Liver (tissue), 3 donors: ENCODE measurements around the gene MLLT10.

Source experiments
- EGR1 ChIP-seq, 2 donors: IDR thresholded peaks; 2 replicates each; pipeline ENCODE4 v1.6.1; 2016 to 2018; ENCODE audit warnings: antibody characterized with exemption in 2 of 2, low read depth in 2 of 2
- FOXA1 ChIP-seq: IDR thresholded peaks from 2 replicates; pipeline ENCODE4 v1.6.1; 2016; ENCODE audit warnings: antibody characterized with exemption
- GABPA ChIP-seq, 2 donors: IDR thresholded peaks in 1 of 2; conservative IDR thresholded peaks in 1 of 2; 2 replicates each; pipeline ENCODE4 v1.6.1; 2016; ENCODE audit warnings: antibody characterized with exemption in 2 of 2, mild to moderate bottlenecking in 1 of 2, moderate library complexity in 1 of 2
- JUND ChIP-seq, 2 donors: IDR thresholded peaks; 2 replicates each; pipeline ENCODE4 v1.6.1; 2016; ENCODE audit warnings: antibody characterized with exemption in 2 of 2
- NR2F2 ChIP-seq: IDR thresholded peaks from 2 replicates; pipeline ENCODE4 v1.6.1; 2016; ENCODE audit warnings: antibody characterized with exemption
- RAD21 ChIP-seq, 2 donors: IDR thresholded peaks; 2 replicates each; pipeline ENCODE4 v1.6.1; 2016; ENCODE audit warnings: antibody characterized with exemption in 2 of 2, mild to moderate bottlenecking in 2 of 2
- TF ChIP-seq, protein P1 (sequence below): fragments of 150-350 bp; IDR thresholded peaks from 2 replicates; pipeline ENCODE4 v1.5.1; 2017; ENCODE audit warnings: improper control_type of control experiment, low read depth, low read length; ENCODE audit not compliant: missing input control
- TF ChIP-seq, protein P2 (sequence below): IDR thresholded peaks from 2 replicates; pipeline ENCODE4 v1.6.1; 2016; ENCODE audit warnings: antibody characterized with exemption, mild to moderate bottlenecking
- TF ChIP-seq, protein P3 (sequence below): IDR thresholded peaks from 2 replicates; pipeline ENCODE4 v1.6.1; 2016; ENCODE audit warnings: antibody characterized with exemption
- TF ChIP-seq, protein P4 (sequence below): IDR thresholded peaks from 2 replicates; pipeline ENCODE4 v1.6.1; 2016; ENCODE audit warnings: antibody characterized with exemption
- TF ChIP-seq, protein P5 (sequence below): IDR thresholded peaks from 2 replicates; pipeline ENCODE4 v1.6.1; 2016; ENCODE audit warnings: antibody characterized with exemption
- donor health status: healthy.
- donor health status: healthy.

DNA sequence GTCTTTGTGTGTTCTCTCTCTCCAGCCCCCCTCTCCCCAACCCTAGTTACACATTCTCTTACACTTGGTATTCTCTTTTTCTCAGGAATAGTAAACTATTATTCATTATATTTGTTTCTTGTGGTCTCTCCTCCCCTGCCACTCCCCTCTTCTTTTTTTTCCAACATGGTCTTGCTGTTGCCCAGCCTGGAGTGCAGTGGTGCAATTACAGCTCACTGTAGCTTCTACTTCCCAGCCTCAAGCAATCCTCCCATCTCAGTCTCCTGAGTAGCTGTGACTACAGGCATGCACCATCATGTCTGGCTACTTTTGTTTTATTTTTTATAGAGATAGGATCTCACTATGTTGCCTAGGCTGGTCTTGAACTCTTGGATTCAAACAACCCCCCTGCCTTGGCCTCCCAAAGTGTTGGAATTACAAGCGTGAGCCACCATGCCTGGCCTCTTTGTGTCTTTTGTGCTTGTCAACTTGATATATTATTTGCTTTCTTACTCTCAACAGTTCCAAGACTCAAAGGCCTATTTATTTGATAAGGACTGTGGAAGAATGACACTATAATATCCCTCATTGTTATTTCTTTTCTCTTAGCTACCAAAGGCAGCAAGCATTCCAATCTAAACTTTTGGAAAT lies 66.9 kb downstream of the MLLT10 start:
- TF ChIP-seq, protein P1, sequence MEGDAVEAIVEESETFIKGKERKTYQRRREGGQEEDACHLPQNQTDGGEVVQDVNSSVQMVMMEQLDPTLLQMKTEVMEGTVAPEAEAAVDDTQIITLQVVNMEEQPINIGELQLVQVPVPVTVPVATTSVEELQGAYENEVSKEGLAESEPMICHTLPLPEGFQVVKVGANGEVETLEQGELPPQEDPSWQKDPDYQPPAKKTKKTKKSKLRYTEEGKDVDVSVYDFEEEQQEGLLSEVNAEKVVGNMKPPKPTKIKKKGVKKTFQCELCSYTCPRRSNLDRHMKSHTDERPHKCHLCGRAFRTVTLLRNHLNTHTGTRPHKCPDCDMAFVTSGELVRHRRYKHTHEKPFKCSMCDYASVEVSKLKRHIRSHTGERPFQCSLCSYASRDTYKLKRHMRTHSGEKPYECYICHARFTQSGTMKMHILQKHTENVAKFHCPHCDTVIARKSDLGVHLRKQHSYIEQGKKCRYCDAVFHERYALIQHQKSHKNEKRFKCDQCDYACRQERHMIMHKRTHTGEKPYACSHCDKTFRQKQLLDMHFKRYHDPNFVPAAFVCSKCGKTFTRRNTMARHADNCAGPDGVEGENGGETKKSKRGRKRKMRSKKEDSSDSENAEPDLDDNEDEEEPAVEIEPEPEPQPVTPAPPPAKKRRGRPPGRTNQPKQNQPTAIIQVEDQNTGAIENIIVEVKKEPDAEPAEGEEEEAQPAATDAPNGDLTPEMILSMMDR: no peak
- TF ChIP-seq, protein P2, sequence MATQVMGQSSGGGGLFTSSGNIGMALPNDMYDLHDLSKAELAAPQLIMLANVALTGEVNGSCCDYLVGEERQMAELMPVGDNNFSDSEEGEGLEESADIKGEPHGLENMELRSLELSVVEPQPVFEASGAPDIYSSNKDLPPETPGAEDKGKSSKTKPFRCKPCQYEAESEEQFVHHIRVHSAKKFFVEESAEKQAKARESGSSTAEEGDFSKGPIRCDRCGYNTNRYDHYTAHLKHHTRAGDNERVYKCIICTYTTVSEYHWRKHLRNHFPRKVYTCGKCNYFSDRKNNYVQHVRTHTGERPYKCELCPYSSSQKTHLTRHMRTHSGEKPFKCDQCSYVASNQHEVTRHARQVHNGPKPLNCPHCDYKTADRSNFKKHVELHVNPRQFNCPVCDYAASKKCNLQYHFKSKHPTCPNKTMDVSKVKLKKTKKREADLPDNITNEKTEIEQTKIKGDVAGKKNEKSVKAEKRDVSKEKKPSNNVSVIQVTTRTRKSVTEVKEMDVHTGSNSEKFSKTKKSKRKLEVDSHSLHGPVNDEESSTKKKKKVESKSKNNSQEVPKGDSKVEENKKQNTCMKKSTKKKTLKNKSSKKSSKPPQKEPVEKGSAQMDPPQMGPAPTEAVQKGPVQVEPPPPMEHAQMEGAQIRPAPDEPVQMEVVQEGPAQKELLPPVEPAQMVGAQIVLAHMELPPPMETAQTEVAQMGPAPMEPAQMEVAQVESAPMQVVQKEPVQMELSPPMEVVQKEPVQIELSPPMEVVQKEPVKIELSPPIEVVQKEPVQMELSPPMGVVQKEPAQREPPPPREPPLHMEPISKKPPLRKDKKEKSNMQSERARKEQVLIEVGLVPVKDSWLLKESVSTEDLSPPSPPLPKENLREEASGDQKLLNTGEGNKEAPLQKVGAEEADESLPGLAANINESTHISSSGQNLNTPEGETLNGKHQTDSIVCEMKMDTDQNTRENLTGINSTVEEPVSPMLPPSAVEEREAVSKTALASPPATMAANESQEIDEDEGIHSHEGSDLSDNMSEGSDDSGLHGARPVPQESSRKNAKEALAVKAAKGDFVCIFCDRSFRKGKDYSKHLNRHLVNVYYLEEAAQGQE: no peak
- no peak for TF ChIP-seq NR2F2
- no peak for TF ChIP-seq RAD21 (IDR thresholded peaks at IDR 0.05)
- no peak for TF ChIP-seq EGR1 (IDR thresholded peaks at IDR 0.05; ENCODE audit: low read depth in 2 of 2)
- TF ChIP-seq, protein P3, sequence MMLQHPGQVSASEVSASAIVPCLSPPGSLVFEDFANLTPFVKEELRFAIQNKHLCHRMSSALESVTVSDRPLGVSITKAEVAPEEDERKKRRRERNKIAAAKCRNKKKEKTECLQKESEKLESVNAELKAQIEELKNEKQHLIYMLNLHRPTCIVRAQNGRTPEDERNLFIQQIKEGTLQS: no peak
- TF ChIP-seq, protein P4, sequence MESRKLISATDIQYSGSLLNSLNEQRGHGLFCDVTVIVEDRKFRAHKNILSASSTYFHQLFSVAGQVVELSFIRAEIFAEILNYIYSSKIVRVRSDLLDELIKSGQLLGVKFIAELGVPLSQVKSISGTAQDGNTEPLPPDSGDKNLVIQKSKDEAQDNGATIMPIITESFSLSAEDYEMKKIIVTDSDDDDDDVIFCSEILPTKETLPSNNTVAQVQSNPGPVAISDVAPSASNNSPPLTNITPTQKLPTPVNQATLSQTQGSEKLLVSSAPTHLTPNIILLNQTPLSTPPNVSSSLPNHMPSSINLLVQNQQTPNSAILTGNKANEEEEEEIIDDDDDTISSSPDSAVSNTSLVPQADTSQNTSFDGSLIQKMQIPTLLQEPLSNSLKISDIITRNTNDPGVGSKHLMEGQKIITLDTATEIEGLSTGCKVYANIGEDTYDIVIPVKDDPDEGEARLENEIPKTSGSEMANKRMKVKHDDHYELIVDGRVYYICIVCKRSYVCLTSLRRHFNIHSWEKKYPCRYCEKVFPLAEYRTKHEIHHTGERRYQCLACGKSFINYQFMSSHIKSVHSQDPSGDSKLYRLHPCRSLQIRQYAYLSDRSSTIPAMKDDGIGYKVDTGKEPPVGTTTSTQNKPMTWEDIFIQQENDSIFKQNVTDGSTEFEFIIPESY: no peak
- TF ChIP-seq GABPA (IDR thresholded peaks at IDR 0.05 in 1 of 2, conservative IDR thresholded peaks at IDR 0.05 in 1 of 2): no peak
- TF ChIP-seq JUND (IDR thresholded peaks at IDR 0.05): no peak
- TF ChIP-seq FOXA1: no peak
- TF ChIP-seq, protein P5, sequence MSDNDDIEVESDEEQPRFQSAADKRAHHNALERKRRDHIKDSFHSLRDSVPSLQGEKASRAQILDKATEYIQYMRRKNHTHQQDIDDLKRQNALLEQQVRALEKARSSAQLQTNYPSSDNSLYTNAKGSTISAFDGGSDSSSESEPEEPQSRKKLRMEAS: no peak
